Keratinocyte (primary cell): ENCODE data around the gene AKAP13. TPM values are rescaled to one million over a fixed set of nuclear protein-coding genes. Genes with fewer than 3 reads are reported as not detected.

Experiments
- DNase-seq: peaks from one replicate; pipeline ENCODE4 v3.0.0-alpha.2; 2011; ENCODE audit warnings: low read depth, missing footprints, low spot score
- FAIRE-seq: peaks from 2 replicates; lab custom pipeline; 2011; peaks lifted over from hg19 to GRCh38; lab: Jason Lieb, UNC
- H2AFZ ChIP-seq: 2 replicates; pipeline ENCODE4 v1.6.0; 2012; ENCODE audit warnings: low read length, control low read depth, inconsistent platforms; ENCODE audit not compliant: control insufficient read depth
- H3K27ac ChIP-seq: 2 replicates; pipeline ENCODE4 v1.5.1; 2011; ENCODE audit warnings: low read length; ENCODE audit not compliant: control insufficient read depth, insufficient read depth
- H3K27me3 ChIP-seq: 3 replicates; pipeline ENCODE4 v1.6.0; 2011; ENCODE audit warnings: low read length; ENCODE audit not compliant: control insufficient read depth, insufficient read depth; ENCODE audit errors: extremely low read depth
- H3K36me3 ChIP-seq, 2 experiments: 2 replicates in 1 of 2; 3 replicates in 1 of 2; pipeline ENCODE4 v1.5.1; 2011; ENCODE audit warnings: low read length in 2 of 2, mild to moderate bottlenecking in 1 of 2; ENCODE audit not compliant: control insufficient read depth in 2 of 2, insufficient read depth in 2 of 2; ENCODE audit errors: extremely low read depth in 1 of 2
- H3K4me1 ChIP-seq: 3 replicates; pipeline ENCODE4 v1.5.1; 2011; ENCODE audit warnings: low read length; ENCODE audit not compliant: control insufficient read depth, insufficient read depth; ENCODE audit errors: extremely low read depth
- H3K4me2 ChIP-seq: 3 replicates; pipeline ENCODE4 v1.6.0; 2011; ENCODE audit warnings: low read depth, low read length; ENCODE audit not compliant: control insufficient read depth, insufficient read depth; ENCODE audit errors: extremely low read depth
- H3K4me3 ChIP-seq, 3 experiments: fragments of 200-600 bp in 1 of 3; sonication (generic) in 1 of 3; 2 replicates in 2 of 3; 3 replicates in 1 of 3; pipeline ENCODE4 v1.5.1; 2011 to 2016; ENCODE audit warnings: low read length in 3 of 3, mild to moderate bottlenecking in 3 of 3, control low read depth in 2 of 3, inconsistent platforms in 1 of 3, low read depth in 1 of 3, mixed read lengths in 1 of 3, mixed run types in 1 of 3, moderate library complexity in 1 of 3; ENCODE audit not compliant: control insufficient read depth in 2 of 3, insufficient read depth in 2 of 3; ENCODE audit errors: extremely low read depth in 1 of 3
- H3K79me2 ChIP-seq: 2 replicates; pipeline ENCODE4 v1.6.0; 2012; ENCODE audit warnings: low read length; ENCODE audit not compliant: control insufficient read depth, insufficient read depth
- H3K9ac ChIP-seq: 3 replicates; pipeline ENCODE4 v1.6.0; 2011; ENCODE audit warnings: low read length; ENCODE audit not compliant: control insufficient read depth, insufficient read depth; ENCODE audit errors: extremely low read depth
- H3K9me1 ChIP-seq: 3 replicates; pipeline ENCODE4 v1.6.0; 2011; ENCODE audit warnings: low read length; ENCODE audit not compliant: control insufficient read depth, insufficient read depth; ENCODE audit errors: extremely low read depth
- H3K9me3 ChIP-seq: 2 replicates; pipeline ENCODE4 v1.5.1; 2012; ENCODE audit warnings: low read depth, low read length; ENCODE audit not compliant: control insufficient read depth
- H4K20me1 ChIP-seq: 3 replicates; pipeline ENCODE4 v1.6.0; 2011; ENCODE audit warnings: low read length; ENCODE audit not compliant: control insufficient read depth, insufficient read depth; ENCODE audit errors: extremely low read depth
- CTCF ChIP-seq, 3 experiments: IDR thresholded peaks in 1 of 3; conservative IDR thresholded peaks in 1 of 3; optimal IDR thresholded peaks in 1 of 3; 2 replicates in 2 of 3; 3 replicates in 1 of 3; pipeline versions ENCODE3 to v1.5.1; 2011; ENCODE audit warnings: low read length in 3 of 3, mild to moderate bottlenecking in 3 of 3, moderate library complexity in 2 of 3, control low read depth in 1 of 3, inconsistent platforms in 1 of 3; ENCODE audit not compliant: insufficient read depth in 2 of 3; ENCODE audit errors: extremely low read depth in 1 of 3
- EZH2 ChIP-seq: IDR thresholded peaks from one replicate; pipeline ENCODE4 v1.6.1; 2012; ENCODE audit warnings: inconsistent platforms, mild to moderate bottlenecking, low read length, moderate library complexity
- dilution Hi-C: fragments of 300-500 bp; cut with MboI; formaldehyde crosslinking; loops from one replicate; pipeline ENCODE4 v1.7.0; 2020; ENCODE audit warnings: low sequenced_read_pairs; ENCODE audit not compliant: extremely low pct_ligation_motif_present
- polyA plus RNA-seq, 5 experiments: library from polyadenylated mRNA; depleted of rRNA in 3 of 5; stranded (reverse) in 3 of 5; stranded (forward) in 1 of 5; unstranded in 1 of 5; fragments of >200 nt; gene quantifications; 1 replicate in 1 of 5; 2 replicates in 3 of 5; 3 replicates in 1 of 5; pipeline versions ENCODE4 v1.2.1 to v1.2.3, GENCODE V29; 2011 to 2012; ENCODE audit warnings: missing spikeins in 2 of 5, low read depth in 1 of 5, low replicate concordance in 1 of 5

The AKAP13 gene
- polyA plus RNA-seq, 1 donor (not counting 4 experiments of a cell fraction or from before 2014, with no cell fraction given): 16.7 TPM

- peaks cover 33% of the 10 kb centered on the region for H3K4me1 ChIP-seq
These were observed 231.0 kb downstream of the AKAP13 start for GRCh38 chr15:85611361-85611760.

GRCh38 chr15:85614059-85614458, 233.7 kb downstream of the AKAP13 start:
- H3K79me2 ChIP-seq: no peaks in the 10 kb centered on the region

More at GRCh38 chr15:85611361-85611760, 231.0 kb downstream of the AKAP13 start:
- Histone ChIP-seq H3K27me3 (no peaks in the 10 kb centered on the region), H3K27ac (no peak overlapping the region), H3K9me1 (no peaks in the 10 kb centered on the region), H2AFZ (no peak overlapping the region), H3K4me2 (no peak overlapping the region), H3K79me2 (no peaks in the 10 kb centered on the region), H3K9me3 (no peaks in the 10 kb centered on the region), H3K36me3 (peaks cover 0 to 2% of the 10 kb centered on the region in 2 experiments), H4K20me1 (no peaks in the 10 kb centered on the region), H3K9ac (no peak overlapping the region), H3K4me3 (no peak overlapping the region)
- DNase-seq (no peak), FAIRE-seq (no peak)
- dilution Hi-C loops: no loop called here
- TF ChIP-seq EZH2: no peak
- TF ChIP-seq CTCF (optimal IDR thresholded peaks at IDR 0.05 in 1 of 3, IDR thresholded peaks at IDR 0.05 in 1 of 3, conservative IDR thresholded peaks at IDR 0.05 in 1 of 3; ENCODE audit: extremely low read depth in 1 of 3, insufficient read depth in 2 of 3, low read length in 3 of 3): no peak

More at GRCh38 chr15:85614059-85614458, 233.7 kb downstream of the AKAP13 start:
- Histone ChIP-seq H3K4me1 (peaks cover 29% of the 10 kb centered on the region), H3K9ac (no peak overlapping the region), H3K27me3 (no peaks in the 10 kb centered on the region), H3K4me2 (no peak overlapping the region), H3K9me1 (no peaks in the 10 kb centered on the region), H3K36me3 (peaks cover 0 to 2% of the 10 kb centered on the region in 2 experiments), H3K27ac (no peak overlapping the region), H4K20me1 (no peaks in the 10 kb centered on the region), H2AFZ (no peak overlapping the region), H3K4me3 (no peak overlapping the region), H3K9me3 (no peaks in the 10 kb centered on the region)
- FAIRE-seq (no peak), DNase-seq (no peak)
- dilution Hi-C loops: no loop called here
- TF ChIP-seq CTCF (optimal IDR thresholded peaks at IDR 0.05 in 1 of 3, IDR thresholded peaks at IDR 0.05 in 1 of 3, conservative IDR thresholded peaks at IDR 0.05 in 1 of 3; ENCODE audit: extremely low read depth in 1 of 3, insufficient read depth in 2 of 3, low read length in 3 of 3): no peak
- TF ChIP-seq EZH2: no peak
